NOMO-1 (cell line): ENCODE results near the gene PKN3.
A peak's percentile ranks its signal among the peaks of the same experiment; 100 is the strongest.

ENCODE experiments used
- DNase-seq, 2 experiments: peaks; one replicate each; lab custom pipeline; 2025; ENCODE audit not compliant: unreplicated experiment in 2 of 2; lab: John Stamatoyannopoulos, UW

PKN3 gene

GRCh38 chr9:128715436-128715750 is 13.1 kb downstream of the PKN3 start:
- no peak for DNase-seq

GRCh38 chr9:128716581-128717254 is 14.4 kb downstream of the PKN3 start:
- DNase-seq = no peak

- no peak for DNase-seq
Observed at GRCh38 chr9:128718047-128718446, 15.7 kb downstream of the PKN3 start.

- DNase-seq = no peak
Observed at GRCh38 chr9:128718475-128718874, 16.2 kb downstream of the PKN3 start.

GRCh38 chr9:128719919-128720605 is 17.8 kb downstream of the PKN3 start:
- DNase-seq = no peak

GRCh38 chr9:128720841-128721486 is 18.7 kb downstream of the PKN3 start:
- no peak for DNase-seq

GRCh38 chr9:128721487-128722010 is 19.2 kb downstream of the PKN3 start:
- no peak for DNase-seq

GRCh38 chr9:128722380-128723351 is 20.4 kb downstream of the PKN3 start:
- DNase-seq = no peak

GRCh38 chr9:128723352-128723865 is 21.1 kb downstream of the PKN3 start:
- no peak for DNase-seq

- DNase-seq = peak; percentile 98 to 99
Observed at GRCh38 chr9:128723866-128724743, 21.8 kb downstream of the PKN3 start, which contains the start of gene ZDHHC12. Gene ZDHHC12, minus strand, starts transcription at chr9:128724127. Its CDS starts 34 bp downstream, at chr9:128724093.

- no peak for DNase-seq
Observed at GRCh38 chr9:128724744-128725211, 22.5 kb downstream of the PKN3 start.

- no peak for DNase-seq
Observed at GRCh38 chr9:128727640-128728248, 25.4 kb downstream of the PKN3 start.

GRCh38 chr9:128728298-128728697 is 26.0 kb downstream of the PKN3 start:
- DNase-seq = no peak

- DNase-seq = no peak
Observed at GRCh38 chr9:128729302-128729701, 27.0 kb downstream of the PKN3 start.

GRCh38 chr9:128729766-128730517 is 27.6 kb downstream of the PKN3 start:
- DNase-seq = no peak

- no peak for DNase-seq
Observed at GRCh38 chr9:128731093-128731492, 28.8 kb downstream of the PKN3 start.

GRCh38 chr9:128731691-128732090 is 29.4 kb downstream of the PKN3 start:
- no peak for DNase-seq

GRCh38 chr9:128732576-128732975 is 30.3 kb downstream of the PKN3 start:
- no peak for DNase-seq
